HepG2 (cell line): ENCODE measurements around the gene FAHD2A. TPM values are rescaled to one million over a fixed set of nuclear protein-coding genes. Genes with fewer than 3 reads are reported as not detected.
A peak's percentile ranks its signal among the peaks of the same experiment; 100 is the strongest.

ENCODE experiments used
- ARID2 ChIP-seq: sonication (generic); formaldehyde crosslinking; IDR thresholded peaks from 2 replicates; pipeline ENCODE4 v1.8.1; 2022; ENCODE audit warnings: mild to moderate bottlenecking, missing genetic modification reagents, borderline replicate concordance
- CCAR2 ChIP-seq: fragments of 200-400 bp; formaldehyde crosslinking; optimal IDR thresholded peaks from 2 replicates; pipeline ENCODE3; 2018; ENCODE audit warnings: low read depth, mild to moderate bottlenecking, low read length, moderate library complexity
- HNF1B ChIP-seq: sonication (generic); formaldehyde crosslinking; IDR thresholded peaks from 2 replicates; pipeline ENCODE4 v1.5.1; 2020; ENCODE audit warnings: mild to moderate bottlenecking, moderate library complexity, missing genetic modification reagents
- IKZF5 ChIP-seq: IDR thresholded peaks from 2 replicates; pipeline ENCODE4 v1.6.1; 2018; ENCODE audit warnings: missing genetic modification reagents, mild to moderate bottlenecking, missing compliant biosample characterization
- MAX ChIP-seq: IDR thresholded peaks from 2 replicates; pipeline ENCODE4 v1.6.1; 2012; ENCODE audit warnings: inconsistent platforms
- RAD51 ChIP-seq: fragments of 450-650 bp; IDR thresholded peaks from 2 replicates; pipeline ENCODE4 v1.6.1; 2016; ENCODE audit warnings: borderline replicate concordance
- SALL2 ChIP-seq: sonication (generic); formaldehyde crosslinking; IDR thresholded peaks from 2 replicates; pipeline ENCODE4 v1.8.1; 2023; ENCODE audit warnings: mild to moderate bottlenecking, missing genetic modification reagents, inconsistent platforms
- SIN3B ChIP-seq: fragments of 150-350 bp; IDR thresholded peaks from 2 replicates; pipeline ENCODE4 v1.6.1; 2014; ENCODE audit warnings: low read length
- SNAPC4 ChIP-seq: sonication (generic); formaldehyde crosslinking; IDR thresholded peaks from 2 replicates; pipeline ENCODE4 v1.4.0; 2020; ENCODE audit warnings: mild to moderate bottlenecking, missing genetic modification reagents
- SYNCRIP ChIP-seq: fragments of 200-400 bp; formaldehyde crosslinking; IDR thresholded peaks from 2 replicates; pipeline ENCODE4 v1.6.1; 2018; ENCODE audit warnings: mild to moderate bottlenecking, low read depth, low read length; ENCODE audit not compliant: insufficient read depth
- TERF1 ChIP-seq: sonication (generic); formaldehyde crosslinking; IDR thresholded peaks from 2 replicates; pipeline ENCODE4 v1.8.0; 2022; ENCODE audit warnings: mild to moderate bottlenecking, missing genetic modification reagents, moderate library complexity
- THRA ChIP-seq: sonication (generic); formaldehyde crosslinking; IDR thresholded peaks from 2 replicates; pipeline ENCODE4 v1.4.0; 2020; ENCODE audit warnings: missing genetic modification reagents, borderline replicate concordance
- polyA plus RNA-seq, 8 experiments: library from polyadenylated mRNA; depleted of rRNA in 3 of 8; stranded (reverse) in 7 of 8; unstranded in 1 of 8; fragments of >200 nt; fragmentation: Illumina TruSeq in 4 of 8; extraction: Trizol in 4 of 8; gene quantifications; 2 replicates each; pipeline versions ENCODE4 v1.2.1 to v1.2.3, GENCODE V29; 2011 to 2016; ENCODE audit warnings: low read depth in 4 of 8, missing spikeins in 1 of 8, mixed read lengths in 1 of 8; ENCODE audit not compliant: insufficient read depth in 1 of 8
- total RNA-seq, 5 experiments: library from RNA; depleted of rRNA; stranded (reverse); fragments of >200 nt; fragmentation: Illumina TruSeq; extraction: Trizol; gene quantifications; 2 replicates each; pipeline ENCODE4 v1.2.3, GENCODE V29; 2016; ENCODE audit warnings: low read depth in 1 of 5

Gene FAHD2A
- total and polyA plus RNA-seq, 2 of the 13 experiments (the other 11 are each of a cell fraction or from before 2014, with no cell fraction given), result 34.0 to 44.2 TPM

GRCh38 chr2:95402370-95403203 is at the start of gene FAHD2A (continued):
- TF ChIP-seq RAD51 (no peak), ARID2 (no peak; the same call in 1 of the 2 replicates), SYNCRIP (no peak), MAX (peak; percentile 62), CCAR2 (no peak), SIN3B (peak; percentile 76; the same call in 1 of the 2 replicates), SALL2 (CRISPR knock-in tag) (peak; percentile 74; the same call in 1 of the 2 replicates), THRA (CRISPR knock-in tag) (peak; percentile 70), IKZF5 (CRISPR knock-in tag) (peak; percentile 81), TERF1 (CRISPR knock-in tag) (no peak), SNAPC4 (CRISPR knock-in tag) (peak; percentile 90), HNF1B (no peak; the same call in 1 of the 2 replicates)
